ENCODE data around the gene P2RX2. TPM values are rescaled to one million over a fixed set of nuclear protein-coding genes. Genes with fewer than 3 reads are reported as not detected.

Gene P2RX2
- total RNA-seq, 1 experiment from 2014 or later, result not detected

DNA sequence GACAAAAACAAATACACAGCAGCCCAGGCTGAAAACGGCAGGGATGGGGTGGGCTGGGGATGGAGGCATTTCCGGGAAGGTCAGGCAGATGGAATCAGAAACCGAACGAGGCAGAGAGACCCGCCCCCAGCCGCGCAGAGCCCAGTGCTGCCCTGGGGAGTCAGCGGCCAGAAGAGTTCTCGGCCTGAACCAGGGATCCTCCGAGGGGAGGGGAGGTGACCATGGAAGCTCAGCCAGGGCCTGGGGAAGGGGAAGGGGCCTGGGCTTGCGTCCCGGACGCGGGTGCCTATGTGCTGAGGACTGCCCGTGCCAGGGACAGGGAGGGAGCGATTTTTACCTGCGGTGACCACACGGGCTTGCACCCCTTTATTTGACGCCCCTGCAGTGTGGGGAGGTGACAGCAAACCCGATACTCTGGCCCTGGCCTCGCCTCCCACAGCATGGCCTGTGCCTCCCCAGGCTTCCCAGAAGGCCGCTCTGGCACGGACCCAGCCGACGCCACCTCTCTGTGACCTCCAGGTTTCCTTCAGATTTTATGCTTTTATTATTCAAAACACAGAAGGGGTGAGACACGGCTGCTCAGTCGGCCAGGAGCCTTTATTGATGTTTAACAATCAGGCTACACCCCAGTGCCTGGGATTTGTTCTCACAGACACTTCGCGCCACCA, 15.9 kb upstream of the P2RX2 start:
- no peak for DNase-seq (ENCODE audit: low read depth)

DNA sequence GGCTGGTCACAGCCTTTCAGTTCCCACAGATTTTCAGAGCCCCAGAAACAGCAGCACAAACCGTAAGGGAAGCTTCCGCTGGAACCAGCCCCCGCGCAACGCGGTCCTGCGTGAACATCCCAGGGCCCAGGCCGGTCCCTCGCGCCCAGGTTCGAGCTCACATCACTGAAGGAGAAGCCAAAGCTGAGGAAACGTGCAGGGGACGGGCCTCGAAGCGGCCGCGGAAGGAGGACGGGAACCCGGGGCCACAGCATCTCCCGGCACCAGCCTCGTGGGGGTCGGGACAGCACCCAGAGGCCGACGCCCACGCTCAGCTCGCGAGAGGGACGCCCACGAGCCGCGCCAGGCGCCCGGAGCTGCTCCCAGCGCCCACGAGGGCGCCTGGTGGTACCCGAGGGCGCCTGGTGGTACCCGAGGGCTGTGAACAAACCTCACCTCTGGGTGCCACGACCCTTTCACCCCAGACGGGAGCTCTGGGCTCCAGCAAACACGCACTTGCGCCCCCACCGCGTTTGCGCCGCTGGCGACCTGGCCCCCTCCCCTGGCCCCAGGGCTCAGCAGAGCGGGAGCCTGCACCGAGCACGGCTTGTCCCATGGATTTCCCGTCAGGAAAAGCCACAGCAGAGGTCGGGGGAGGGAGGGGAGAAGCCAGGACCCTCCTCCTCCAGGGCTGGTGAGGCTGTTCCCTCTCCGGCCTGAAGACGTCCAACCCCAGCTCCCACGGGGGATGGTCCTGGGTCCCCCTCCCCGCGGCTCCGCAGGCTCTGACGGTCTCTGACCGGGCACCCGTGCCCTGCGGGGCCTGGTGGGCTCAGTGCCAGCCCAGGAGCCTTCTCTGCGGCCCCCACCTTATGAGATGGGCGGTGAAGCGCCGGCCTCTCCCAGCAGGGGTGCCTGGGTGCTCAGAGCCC, 15.1 kb upstream of the P2RX2 start:
- DNase-seq (ENCODE audit: low read depth), result no peak

DNA sequence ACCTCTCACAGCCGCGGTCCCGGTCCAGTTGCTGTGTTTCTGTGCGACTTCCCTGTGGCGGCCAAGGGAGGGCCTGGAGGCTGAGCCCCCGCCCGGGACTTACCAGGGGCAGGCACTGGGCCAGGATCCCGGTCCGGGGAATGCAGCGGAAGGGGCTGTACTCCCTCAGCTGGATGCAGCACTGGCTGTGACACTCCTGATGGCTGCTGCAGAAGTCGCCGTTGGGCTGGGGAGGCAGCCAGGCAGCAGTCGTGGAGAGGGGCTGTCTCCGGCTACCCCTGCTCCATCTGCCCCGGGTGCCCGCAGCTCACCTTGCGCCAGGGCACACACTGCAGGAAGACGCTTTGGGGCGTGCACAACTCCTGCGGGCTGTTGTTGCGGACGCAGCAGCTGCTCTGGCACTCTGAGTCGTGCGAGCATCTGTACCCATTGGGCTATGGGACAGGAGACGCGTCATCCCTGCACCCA, 14.4 kb upstream of the P2RX2 start:
- DNase-seq (ENCODE audit: low read depth), result no peak

DNA sequence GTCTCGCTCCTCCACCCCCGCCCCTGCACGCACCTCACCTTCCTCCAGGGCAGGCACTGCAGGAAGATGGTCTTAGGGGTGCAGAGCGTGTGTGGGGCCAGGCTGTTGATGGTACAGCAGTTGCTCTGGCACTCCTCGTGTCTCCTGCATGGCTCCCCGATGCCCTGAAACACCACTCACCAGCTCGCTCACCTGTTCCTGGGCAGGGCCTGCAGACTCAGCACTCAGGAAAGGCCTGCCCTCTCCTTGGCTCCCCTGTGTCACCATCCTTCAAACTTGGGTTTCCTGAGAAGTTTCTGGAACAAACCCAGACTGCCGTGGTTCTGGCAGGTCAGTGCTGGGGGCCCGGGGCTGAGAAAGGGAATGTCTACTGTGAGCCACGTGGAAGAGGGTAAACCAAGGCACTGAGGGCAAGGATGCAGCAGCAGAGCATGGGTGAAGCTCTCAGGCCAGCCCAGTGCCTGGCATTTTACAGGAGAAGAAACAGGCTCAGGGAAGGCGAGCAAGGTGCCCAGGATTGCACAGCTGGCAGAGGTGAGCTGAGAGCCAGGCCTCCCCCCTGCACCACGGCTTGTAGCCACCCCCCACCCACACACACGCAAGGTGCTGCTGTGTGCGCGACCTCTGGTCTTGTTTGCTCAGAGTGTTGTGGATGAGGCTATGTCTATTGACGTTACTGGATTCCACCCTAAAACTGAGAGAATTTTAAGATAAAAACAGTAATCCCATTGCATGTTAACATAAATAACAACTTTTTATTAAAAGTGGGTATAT, 13.7 kb upstream of the P2RX2 start:
- no peak for DNase-seq (ENCODE audit: low read depth)

DNA sequence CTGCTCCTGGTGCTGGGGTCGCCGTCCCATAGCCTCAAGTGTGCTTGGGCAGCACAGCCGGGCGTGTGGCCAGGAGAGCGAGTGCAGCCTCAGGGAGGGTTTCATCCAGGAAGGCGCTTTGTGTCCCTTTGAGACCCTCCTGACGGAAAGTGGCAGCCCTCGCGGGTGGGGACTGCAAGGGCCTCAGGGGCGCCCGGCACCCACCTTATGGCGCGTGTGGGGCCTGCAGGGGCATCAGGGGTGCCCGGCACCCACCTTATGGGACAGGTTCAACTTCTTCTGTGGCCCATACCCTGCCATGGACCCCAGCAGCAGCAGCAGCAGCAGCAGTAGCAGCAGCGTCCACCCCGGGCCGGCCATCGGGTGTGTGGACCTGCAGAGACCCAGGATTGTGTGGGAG, 12.7 kb upstream of the P2RX2 start:
- DNase-seq (ENCODE audit: low read depth), result no peak

DNA sequence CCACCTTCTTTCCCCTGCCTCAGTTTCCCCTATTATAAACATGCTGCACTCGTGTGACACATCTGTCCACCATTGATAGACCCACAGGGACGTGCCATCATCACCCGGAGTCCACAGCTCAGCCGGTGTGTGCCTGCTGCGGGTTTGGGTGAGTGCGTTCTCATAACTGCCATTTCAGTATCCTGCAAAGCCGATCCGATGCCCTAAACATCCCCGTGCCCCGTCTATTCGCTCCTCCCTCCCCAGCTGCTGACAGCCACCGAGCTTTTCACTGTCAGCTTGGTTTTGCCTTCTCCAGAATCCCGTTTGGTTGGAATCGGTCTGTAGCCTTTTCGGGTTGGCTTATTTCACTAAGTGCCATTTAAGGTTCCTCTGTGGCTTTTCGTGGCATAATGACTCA, 12.1 kb upstream of the P2RX2 start:
- peak; percentile 18 for DNase-seq (ENCODE audit: low read depth)

DNA sequence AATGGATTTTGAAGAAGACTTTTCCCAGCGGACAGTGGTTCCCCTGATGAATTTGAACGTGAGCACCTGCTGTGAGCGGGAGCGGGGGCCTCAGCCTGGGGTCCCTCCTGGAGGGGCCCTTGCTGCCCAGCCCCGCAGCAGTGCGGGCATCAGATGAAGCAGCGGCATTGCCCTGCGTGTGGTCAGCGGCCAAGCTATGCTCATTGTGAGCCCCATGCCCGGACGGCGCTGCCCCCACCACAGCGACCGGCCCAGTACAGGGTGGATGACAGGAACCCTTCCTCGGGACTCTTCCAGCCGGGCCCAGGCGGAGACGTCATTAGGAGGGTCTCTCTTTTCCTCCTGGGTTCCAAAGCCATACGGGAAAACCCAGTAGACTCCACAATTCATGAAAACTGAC, 11.6 kb upstream of the P2RX2 start:
- no peak for DNase-seq (ENCODE audit: low read depth)

DNA sequence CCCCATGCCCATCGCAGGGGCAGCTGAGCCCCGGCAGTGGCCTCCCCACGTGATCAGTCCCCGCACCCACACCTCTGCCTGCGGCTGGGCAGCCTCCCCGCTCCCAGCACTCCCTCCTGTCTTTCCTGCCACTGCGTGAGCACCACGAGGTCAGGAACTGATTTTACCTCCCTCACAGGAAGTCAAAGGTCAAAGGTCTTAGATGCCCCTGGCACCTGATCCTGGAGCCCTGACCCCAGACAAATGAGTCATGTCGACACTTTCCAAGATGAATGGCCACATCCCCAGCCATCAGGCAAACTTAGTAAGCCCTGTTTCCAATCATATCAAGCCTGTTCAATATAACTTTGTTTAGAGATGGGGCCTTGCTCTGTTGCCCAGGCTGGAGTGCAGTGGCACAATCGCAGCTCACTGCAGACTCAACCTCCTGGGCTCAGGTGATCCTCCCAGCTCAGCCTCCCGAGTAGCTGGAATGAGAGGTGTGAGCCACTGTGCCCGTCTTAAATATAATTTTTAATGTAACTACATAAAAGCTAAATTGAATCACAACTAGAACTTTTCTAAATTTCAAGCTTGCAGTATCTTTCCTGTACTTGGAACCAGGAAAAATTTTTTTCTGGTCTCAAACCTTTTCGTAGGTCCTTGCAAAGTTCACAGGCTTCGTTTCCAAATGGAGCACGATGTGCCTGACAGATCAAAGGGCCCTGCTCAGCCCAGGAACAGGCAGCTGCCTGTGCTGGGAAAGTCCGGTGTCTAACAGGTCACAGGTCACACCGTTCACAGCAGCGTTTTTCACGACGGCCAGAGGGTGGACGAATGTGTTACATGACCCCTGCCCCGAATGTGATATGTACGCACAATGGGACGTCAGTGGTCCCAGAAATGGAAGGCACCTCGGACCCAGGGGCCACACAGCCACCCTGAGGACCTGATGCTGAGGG, 10.1 kb upstream of the P2RX2 start:
- no peak for DNase-seq (ENCODE audit: low read depth)

DNA sequence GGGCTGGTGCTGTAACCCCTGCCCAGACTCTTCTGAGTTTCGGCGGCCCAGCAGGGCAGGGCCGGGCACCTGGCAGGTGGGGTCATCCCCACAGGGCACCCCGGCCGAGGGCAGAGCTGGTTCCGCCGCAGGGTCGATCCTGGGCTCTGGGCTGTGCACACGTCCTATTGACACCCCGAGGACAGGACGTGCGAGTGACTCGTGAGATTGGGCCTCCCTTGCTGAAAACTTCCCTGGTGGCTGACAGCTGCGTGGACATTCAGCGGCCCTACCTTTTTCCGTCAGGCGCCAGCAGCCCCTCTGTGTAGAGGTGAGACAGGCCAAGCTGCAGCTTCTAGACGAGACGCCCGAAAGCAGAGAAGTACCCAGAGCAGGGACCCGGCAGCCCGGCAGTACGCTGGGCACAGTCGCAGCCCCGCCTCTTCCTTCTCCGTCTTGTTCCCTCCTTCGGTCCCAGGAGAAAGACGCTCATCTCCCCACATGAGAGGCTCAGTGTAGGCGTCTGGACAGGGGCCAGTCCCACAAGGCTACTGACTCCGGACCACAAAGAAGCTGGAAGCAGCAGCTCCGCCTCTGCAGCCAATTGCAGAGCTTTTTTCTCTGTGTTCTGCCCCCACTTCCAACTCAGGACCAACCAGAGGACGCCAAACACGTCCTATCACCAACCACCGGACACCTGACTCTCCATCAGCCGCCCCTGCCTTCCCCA, 8.4 kb upstream of the P2RX2 start, which contains the start of gene LRCOL1:
Gene LRCOL1 (minus strand): TSS at position 532 of the 709 bp plus-strand sequence. CDS start 4,331 bp downstream, outside the sequence.
- DNase-seq (ENCODE audit: low read depth), result peak; percentile 82

DNA sequence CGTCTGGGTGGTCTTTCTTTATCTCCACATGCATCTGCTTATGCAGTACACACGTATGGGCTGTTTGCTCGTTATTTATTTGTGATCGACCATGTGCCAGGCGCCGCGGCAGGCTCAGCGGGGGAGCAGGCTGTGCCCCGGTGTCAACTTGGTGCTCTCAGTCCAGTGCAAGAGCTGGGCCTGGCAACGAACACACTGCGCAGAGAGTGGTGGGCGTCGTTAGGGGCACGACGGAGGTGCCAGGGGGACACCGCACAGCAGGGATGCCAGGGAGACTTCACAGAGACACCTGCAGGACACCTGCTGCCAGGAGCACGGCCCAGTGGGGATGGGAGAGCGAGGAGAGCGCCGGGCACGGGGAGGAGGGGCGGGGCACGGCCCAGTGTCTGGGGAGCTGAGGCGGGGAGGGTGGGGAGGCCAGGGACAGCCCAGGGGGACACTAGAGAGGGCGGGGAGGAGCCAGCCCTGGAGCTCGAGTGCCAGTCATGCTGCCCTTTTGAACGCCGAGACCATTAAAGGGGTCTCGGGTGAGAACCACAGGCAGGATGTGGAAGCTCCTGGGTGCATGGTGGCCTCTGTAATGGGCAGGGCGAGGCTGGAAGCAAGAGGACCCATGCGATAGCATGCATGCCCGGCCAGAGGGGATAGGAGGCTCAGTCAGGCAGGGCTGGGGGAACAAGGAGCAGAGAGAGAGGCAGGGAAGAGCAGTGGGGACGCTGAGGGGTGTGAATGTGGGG, 7.5 kb upstream of the P2RX2 start:
- no peak for DNase-seq (ENCODE audit: low read depth)

DNA sequence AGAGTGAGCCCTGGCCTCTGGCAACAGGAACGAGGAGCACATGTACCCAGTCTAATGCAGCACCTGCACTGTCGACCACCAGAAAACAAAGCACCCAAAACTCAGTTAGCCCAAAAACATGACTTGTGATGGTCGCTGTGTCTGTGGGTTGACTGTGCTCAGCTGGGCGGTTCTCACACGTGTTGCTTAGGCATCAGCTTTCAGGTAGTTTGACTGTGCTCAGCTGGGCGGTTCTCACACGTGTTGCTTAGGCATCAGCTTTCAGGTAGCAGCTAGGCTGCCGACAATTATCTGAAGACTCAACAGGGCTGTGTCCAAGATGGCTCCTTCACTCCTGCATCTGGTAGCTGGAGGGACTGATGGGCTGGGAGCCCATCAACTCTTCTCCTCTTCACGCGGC, 7.0 kb upstream of the P2RX2 start:
- no peak for DNase-seq (ENCODE audit: low read depth)

DNA sequence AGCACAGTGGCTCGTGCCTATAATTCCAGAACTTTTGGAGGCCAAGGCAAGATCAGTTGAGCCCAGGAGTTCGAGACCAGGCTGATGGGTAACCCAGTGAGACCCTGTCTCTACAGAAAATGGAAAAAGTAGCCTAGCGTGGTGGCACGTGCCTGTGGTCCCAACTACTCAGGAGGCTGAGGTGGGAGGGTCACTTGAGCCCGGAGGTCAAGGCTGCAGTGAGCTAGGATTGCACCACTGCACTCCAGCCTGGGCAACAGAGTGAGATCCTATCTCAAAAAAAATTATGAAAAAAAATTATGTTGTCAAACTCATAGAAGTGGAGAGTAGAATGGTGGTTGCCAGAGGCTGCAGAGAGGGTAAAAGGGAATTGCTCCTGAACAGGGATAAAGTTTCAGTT, 4.5 kb upstream of the P2RX2 start:
- DNase-seq (ENCODE audit: low read depth), result no peak

DNA sequence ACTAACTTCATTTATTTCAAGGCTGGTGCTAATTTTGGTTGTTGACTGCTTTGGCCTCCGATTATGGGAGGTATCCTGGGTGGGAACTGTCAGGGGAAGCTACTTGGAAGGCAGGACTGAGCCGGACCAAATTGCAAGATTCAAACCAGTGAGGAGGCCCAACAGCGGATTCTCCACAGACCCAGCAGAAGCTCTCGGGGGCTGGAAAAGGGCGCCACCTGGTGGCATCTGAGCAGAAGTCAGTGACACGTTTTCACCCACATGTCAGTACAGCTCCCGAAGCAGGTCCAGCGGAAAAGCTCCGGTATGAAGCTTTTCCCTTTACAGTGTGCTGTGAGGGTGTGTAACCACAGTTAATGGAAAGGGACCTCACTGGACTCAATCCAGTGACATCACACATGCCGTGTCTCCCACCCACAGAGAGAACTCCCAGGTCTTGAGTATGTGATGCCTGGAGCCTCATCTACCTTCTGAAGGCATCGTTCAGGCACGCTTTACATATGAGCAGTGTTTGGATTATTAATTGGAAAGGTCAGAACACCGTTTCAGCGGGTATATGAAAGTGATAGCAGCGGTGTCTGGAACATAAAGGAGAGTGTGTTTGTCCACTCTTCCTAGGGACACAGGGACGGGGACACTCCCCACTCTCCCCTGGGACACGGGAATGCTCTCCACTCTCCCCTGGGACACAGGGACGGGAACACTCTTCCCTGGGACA, 3.6 kb upstream of the P2RX2 start:
- peak; percentile 71 for DNase-seq (ENCODE audit: low read depth)

DNA sequence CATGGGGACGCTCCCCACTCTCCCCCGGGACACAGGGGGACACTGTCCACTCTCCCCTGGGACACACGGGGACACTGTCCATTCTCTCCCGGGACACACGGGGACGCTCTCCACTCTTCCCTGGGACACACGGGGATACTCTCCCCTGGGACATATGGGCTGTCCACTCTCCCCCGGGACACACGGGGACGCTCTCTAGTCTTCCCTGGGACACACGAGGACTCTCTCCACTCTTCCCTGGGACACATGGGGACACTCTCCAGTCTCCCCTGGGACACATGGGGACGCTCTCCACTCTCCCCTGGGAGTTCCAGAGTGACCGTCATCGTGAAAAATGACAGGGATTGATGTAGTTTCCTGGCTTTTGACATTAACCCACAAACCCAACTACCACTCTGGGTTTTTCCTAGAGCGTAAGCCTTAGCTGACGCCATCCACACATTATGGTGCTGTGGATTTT, 3.0 kb upstream of the P2RX2 start:
- DNase-seq (ENCODE audit: low read depth), result no peak

DNA sequence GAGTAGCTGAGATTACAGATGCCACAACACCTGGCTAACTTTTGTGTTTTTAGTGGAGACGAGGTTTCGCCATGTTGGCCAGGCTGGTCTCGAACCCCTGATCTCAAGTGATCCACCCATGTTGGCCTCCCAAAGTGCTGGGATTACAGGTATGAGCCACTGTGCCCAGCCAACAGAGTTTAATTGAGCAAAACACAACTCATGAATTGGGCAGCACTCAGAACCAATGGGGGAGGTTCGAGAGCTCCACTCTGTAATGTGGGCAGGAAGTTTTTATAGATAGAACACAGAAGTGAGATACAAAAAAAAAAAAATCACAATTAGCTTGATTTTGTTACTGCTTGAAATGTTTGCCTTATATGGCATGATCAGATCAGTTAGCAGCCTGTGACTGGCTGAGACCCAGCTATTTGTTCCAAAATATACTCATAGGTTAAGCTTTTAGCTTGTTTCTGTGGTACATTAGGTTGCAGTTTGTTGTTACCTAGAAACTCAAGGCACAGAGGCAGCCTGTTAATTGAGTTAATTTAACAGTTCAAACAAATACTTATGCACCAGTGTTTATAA, 1.4 kb upstream of the P2RX2 start:
- no peak for DNase-seq (ENCODE audit: low read depth)

DNA sequence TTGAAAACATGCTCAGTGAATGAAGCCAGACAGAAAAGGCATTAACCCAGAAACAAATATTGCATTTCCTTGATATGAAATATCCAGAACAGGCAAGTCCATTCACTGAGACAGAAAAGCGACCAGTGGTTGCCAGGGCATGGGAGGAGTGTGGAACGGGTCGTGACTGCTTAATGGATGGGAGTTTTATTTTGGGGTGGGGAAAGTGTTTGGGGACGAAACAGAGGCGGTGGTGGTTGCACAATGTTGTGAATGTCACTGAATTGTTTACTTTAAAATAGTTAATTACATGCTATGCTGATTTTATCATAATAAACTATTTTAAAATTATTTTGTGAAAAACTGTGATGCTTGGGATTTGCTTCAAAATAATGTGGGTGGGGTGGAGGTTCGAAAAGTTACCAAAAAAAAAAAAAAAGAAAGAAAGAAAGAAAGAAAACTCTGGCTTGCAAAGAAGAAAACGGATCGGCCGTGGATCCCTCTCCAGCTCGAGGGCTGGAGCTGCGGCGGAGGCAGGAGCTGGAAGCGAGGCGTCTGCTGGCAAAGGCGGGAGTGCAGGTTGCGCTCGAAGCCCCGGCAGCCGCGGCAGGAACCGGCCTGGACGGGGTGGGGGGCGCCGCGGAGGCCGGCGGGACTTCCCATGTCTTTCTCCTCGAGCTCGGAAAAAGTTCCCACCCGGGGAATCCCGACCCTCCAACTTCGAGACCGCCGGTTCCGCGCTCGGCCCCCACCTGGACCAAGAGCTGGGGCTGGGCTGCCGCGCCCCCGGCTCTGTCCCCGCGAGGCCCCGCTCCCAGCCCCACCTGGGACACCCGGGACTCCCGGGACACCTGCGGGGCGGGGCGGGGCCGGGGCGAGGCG, 524 bp upstream of the P2RX2 start:
- DNase-seq (ENCODE audit: low read depth), result no peak

DNA sequence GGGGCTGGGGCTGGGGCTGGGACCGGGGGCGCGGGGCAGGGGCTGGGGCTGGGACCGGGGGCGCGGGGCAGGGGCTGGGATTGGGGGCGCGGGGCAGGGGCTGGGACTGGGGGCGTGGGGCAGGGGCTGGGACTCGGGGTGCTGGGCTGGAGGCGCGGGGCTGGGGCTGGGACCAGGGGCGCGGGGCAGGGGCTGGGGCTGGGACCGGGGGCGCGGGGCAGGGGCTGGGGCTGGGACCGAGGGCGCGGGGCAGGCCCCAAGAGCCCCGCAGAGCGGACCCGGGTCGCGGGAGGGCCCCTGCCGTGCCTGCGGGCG, 452 bp downstream of the P2RX2 start:
- no peak for DNase-seq (ENCODE audit: low read depth)

Measured in RPMI7951 (cell line).